HUES48 (cell line): ENCODE measurements around the gene NFKBIB.

Experiments
- H3K27ac ChIP-seq: one replicate; pipeline ENCODE4 v1.7.0; 2013; ENCODE audit warnings: low read depth, low read length, inconsistent platforms
- H3K27me3 ChIP-seq: 2 replicates; pipeline ENCODE4 v1.6.1; 2013; ENCODE audit warnings: mild to moderate bottlenecking, low read length; ENCODE audit not compliant: control insufficient read depth, insufficient read depth
- H3K36me3 ChIP-seq: 2 replicates; pipeline ENCODE4 v1.6.1; 2013; ENCODE audit warnings: low read length; ENCODE audit not compliant: control insufficient read depth, insufficient read depth
- H3K4me1 ChIP-seq: 2 replicates; pipeline ENCODE4 v1.6.1; 2013; ENCODE audit warnings: mild to moderate bottlenecking, low read length; ENCODE audit not compliant: control insufficient read depth, insufficient read depth
- H3K4me3 ChIP-seq: 2 replicates; pipeline ENCODE4 v1.5.1; 2013; ENCODE audit warnings: mild to moderate bottlenecking, low read depth, low read length
- H3K9ac ChIP-seq: 2 replicates; pipeline ENCODE4 v1.6.1; 2013; ENCODE audit warnings: mild to moderate bottlenecking, low read depth, low read length, moderate library complexity
- H3K9me3 ChIP-seq: 2 replicates; pipeline ENCODE4 v1.6.1; 2013; ENCODE audit warnings: low read length; ENCODE audit not compliant: control insufficient read depth, insufficient read depth

Gene NFKBIB

DNA sequence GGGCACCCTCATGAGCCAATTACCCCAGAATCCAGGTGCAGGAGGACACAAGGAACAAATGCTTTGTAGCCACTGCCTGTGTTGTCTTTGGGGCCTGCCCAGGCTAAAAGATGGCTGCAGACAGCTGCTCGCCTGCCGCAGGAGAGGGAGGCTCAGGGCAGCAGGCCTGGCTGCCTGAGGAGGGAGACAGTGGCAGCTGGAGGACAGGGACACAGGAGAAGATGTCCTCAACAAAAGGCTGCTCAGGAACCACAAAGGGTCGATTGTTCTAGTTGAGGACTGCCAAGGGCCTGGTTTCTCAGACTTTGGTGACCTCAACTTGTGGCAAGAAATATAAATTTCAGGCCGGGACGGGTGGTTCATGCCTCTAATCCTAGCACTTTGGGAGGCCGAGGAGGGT lies 8.0 kb upstream of the NFKBIB start:
- H3K4me1 ChIP-seq: no peaks in the 10 kb centered on the region
- no peak overlapping the region for H3K4me3 ChIP-seq
- H3K27me3 ChIP-seq: no peaks in the 10 kb centered on the region
- no peaks in the 10 kb centered on the region for H3K9me3 ChIP-seq
- H3K36me3 ChIP-seq: no peaks in the 10 kb centered on the region
- H3K27ac ChIP-seq: no peak overlapping the region
- H3K9ac ChIP-seq: no peak overlapping the region

DNA sequence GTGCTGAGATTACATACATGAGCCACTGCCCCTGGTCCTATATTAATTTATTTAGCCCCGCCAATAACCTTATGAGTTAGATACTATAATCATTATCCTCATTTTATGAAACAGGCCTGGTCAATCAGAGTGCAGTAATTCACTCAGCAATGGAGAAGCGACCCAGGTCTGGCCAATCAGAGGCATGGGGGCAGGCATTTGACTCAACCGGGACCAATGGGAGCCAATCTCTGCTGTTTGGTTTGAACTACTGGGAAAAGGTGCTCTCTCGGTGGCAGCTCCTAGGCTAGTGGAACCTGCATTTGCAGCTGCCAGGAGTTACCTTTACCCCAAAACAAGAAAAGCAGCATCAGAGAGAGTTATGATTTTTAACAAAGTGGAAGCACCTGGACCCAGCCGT lies 6.9 kb upstream of the NFKBIB start:
- H3K4me3 ChIP-seq: no peak overlapping the region
- H3K27me3 ChIP-seq: no peaks in the 10 kb centered on the region
- H3K9me3 ChIP-seq: no peaks in the 10 kb centered on the region
- no peaks in the 10 kb centered on the region for H3K36me3 ChIP-seq
- H3K4me1 ChIP-seq: no peaks in the 10 kb centered on the region
- H3K9ac ChIP-seq: no peak overlapping the region
- H3K27ac ChIP-seq: no peak overlapping the region

DNA sequence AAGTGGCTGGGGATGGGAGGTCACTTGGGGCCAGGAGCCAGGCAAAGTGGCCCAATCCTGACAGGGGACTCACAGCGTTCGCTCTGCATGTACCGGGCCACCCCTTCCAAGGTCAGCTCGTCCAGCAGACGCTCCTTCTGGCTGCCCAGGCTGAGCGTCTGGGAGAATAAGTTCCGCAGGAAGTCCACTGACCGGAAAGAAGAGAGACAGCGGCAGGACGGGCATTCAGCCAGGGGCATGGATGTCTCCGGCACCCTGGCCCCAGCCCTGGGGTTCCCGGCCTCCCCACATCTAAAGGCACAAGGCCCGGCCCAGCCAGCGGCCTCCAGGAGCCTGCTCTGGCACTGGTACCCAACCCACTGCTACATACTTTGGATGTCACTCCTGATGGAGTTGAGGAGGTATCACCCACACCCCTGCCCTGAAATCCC lies 6.4 kb upstream of the NFKBIB start:
- Histone ChIP-seq H3K4me1 (no peaks in the 10 kb centered on the region), H3K9ac (no peak overlapping the region), H3K9me3 (no peaks in the 10 kb centered on the region), H3K27ac (no peak overlapping the region), H3K27me3 (0 out of 2 replicates have a peak, but pooled peaks cover under 1% of the 10 kb centered on the region), H3K36me3 (no peaks in the 10 kb centered on the region), H3K4me3 (no peak overlapping the region)

DNA sequence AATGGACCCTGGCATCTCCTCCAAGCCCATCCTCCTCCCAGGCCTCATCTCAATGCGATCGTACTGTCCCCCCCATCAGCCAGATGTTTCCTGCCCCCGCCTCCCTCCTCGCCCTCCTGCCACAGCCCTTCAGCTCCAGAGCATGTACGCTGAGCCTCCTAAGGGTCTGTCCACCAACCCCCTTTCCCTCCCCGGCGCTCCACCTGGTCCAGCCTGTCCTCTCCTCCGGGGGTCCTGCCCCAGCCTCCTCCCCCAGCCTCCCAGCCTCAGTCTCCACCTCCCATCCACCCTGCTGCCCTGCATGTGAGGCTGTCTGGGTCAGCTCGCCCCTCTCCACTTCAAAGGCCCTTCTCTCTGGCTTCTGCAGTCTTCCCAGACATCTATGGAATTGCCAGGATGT lies 4.8 kb upstream of the NFKBIB start:
- H3K27me3 ChIP-seq: peaks cover 7% of the 10 kb centered on the region; the same call in 1 of the 2 replicates
- no peaks in the 10 kb centered on the region for H3K4me1 ChIP-seq
- no peak overlapping the region for H3K9ac ChIP-seq

DNA sequence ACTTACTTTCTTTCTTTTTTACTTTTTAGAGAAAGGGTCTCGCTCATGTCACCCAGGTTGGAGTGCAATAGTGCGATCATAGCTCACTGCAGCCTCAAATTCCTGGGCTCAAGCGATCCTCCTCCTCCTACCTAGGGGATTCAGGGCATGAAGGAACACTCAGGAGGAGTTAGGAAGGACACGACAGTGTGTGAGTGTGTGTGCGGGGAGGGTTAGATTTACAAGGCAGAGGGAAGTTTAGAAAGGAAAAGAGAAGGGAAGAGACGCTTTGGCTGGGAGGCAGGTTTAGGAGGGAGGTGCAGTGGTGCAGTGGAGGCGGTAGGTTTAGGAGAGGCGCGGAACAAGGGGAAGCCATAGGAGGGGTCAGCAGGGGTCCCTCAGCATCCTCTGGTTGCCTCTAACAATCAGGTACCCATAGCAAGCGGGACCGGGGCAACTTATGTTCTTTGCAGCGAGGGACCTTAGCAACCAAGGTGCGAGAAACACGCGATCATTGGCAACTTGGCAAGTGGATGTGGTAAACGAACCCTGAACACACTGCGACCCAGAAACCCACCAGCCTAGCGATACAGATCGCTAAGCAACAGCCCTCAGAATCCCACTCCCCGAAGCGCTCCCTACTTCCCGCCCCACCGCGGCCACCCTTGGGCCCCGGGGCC lies 852 bp upstream of the NFKBIB start:
- Histone ChIP-seq H3K9ac (no peak overlapping the region), H3K27me3 (peaks cover 7% of the 10 kb centered on the region; the same call in 1 of the 2 replicates), H3K36me3 (no peaks in the 10 kb centered on the region), H3K4me1 (peaks cover 6% of the 10 kb centered on the region; the same call in 1 of the 2 replicates), H3K27ac (no peak overlapping the region), H3K4me3 (peak overlapping the region; percentile 93), H3K9me3 (no peaks in the 10 kb centered on the region)

More for the DNA sequence above, 4.8 kb upstream of the NFKBIB start:
- Histone ChIP-seq H3K4me3 (no peak overlapping the region), H3K27ac (no peak overlapping the region), H3K9me3 (no peaks in the 10 kb centered on the region), H3K36me3 (no peaks in the 10 kb centered on the region)

DNA sequence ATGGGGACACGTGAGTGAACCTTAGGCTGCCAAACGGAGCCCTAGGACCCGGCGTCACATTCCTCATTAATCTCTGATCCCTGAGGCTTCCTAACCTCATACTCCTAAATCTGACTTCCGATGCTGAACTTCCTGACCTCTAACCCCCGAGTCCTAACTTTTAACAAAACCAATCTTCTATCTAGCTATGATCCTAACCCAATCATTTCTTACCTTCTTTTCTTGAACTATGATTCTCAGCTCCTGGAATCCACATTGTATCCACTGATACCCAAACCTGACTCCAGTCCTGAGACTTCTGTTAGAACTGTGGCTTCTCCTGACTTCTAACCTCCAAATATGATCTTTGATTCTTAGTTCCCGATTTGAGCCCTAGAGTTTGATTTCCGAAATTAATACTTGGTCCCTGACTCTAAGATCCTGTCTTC lies 447 bp downstream of the NFKBIB start:
- H3K9me3 ChIP-seq: no peaks in the 10 kb centered on the region
- peak overlapping the region; percentile 68 for H3K9ac ChIP-seq
- H3K4me3 ChIP-seq: peak overlapping the region; percentile 93
- H3K27ac ChIP-seq: peak overlapping the region; percentile 87
- H3K36me3 ChIP-seq: peaks cover 8% of the 10 kb centered on the region
- H3K4me1 ChIP-seq: peaks cover 6% of the 10 kb centered on the region; the same call in 1 of the 2 replicates
- H3K27me3 ChIP-seq: peaks cover 7% of the 10 kb centered on the region; the same call in 1 of the 2 replicates

DNA sequence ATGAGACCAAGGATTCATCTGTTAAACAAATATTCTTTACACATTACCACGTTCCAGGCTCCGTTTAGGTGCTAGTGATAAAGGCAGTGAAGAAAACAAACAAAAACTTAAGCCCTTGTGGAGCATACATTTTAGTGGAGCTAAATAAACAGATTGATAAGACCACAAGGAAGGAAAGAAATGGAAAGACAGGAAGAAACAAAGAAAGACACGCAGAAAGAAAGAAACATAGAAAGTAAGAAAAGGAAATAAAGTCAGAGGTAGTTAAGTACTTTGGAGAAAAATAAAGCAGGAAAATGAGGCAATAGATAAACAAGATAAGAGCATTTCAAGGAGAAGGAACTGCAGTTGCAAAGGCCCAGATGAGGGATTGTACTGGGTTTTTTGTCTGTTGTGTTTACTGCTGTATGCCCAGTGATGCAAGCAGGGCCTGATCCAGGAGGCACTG lies 998 bp downstream of the NFKBIB start:
- H3K36me3 ChIP-seq: peaks cover 14% of the 10 kb centered on the region
- peak overlapping the region; percentile 68 for H3K9ac ChIP-seq
- peak overlapping the region; percentile 87 for H3K27ac ChIP-seq
- H3K4me3 ChIP-seq: peak overlapping the region; percentile 93
- H3K4me1 ChIP-seq: peaks cover 6% of the 10 kb centered on the region; the same call in 1 of the 2 replicates
- H3K27me3 ChIP-seq: peaks cover 7% of the 10 kb centered on the region; the same call in 1 of the 2 replicates
- H3K9me3 ChIP-seq: no peaks in the 10 kb centered on the region

DNA sequence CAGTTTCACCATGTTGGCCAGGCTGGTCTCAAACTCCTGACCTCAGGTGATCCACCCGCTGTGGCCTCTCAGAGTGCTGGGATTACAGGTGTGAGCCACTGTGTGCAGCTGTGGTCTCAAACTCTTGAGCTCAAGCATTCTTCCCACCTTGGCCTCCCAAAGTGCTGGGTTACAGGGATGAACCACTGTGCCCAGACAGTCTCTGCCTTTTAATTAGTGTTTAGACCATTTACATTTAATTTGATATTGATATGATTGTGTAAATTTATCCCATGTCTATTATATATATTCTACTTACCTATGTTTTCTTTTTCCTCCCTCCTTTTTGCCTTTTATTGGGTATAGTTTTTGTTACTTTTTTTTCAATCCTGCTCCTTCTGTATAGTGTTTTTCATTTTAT lies 1.9 kb downstream of the NFKBIB start:
- Histone ChIP-seq H3K27ac (no peak overlapping the region), H3K27me3 (peaks cover 7% of the 10 kb centered on the region; the same call in 1 of the 2 replicates), H3K4me1 (peaks cover 6% of the 10 kb centered on the region; the same call in 1 of the 2 replicates), H3K36me3 (peaks cover 16% of the 10 kb centered on the region), H3K4me3 (no peak overlapping the region), H3K9ac (no peak overlapping the region), H3K9me3 (no peaks in the 10 kb centered on the region)

DNA sequence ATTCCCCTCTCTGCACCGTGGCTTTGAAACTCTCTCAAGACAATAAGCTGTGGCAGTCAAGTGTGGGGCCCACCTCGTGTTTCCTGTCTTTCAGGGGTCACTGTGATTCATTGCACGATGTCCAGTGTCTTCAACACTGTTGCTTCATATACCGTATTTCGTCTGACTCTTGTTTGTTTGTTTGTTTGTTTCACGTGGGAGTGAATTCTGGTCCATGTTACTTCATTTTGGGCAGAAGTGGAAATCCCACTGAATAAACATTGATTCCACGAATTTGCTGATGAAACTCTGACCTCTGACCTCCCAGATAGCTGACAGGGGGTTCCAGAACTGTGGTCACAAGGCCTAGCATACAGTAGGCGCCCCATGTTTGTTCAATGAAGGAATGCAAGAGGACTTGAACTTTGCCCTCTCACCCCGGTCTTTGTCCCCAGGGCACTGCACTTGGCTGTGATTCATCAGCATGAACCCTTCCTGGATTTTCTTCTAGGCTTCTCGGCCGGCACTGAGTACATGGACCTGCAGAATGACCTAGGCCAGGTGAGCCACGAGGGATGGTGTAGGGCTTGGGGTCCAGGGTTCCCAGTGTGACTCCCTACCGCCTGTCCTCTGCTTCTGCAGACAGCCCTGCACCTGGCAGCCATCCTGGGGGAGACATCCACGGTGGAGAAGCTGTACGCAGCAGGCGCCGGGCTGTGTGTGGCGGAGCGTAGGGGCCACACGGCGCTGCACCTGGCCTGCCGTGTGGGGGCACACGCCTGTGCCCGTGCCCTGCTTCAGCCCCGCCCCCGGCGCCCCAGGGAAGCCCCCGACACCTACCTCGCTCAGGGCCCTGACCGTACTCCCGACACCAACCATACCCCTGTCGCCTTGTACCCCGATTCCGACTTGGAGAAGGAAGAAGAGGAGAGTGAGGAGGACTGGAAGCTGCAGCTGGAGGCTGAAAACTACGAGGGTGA lies 5.1 kb downstream of the NFKBIB start:
- Histone ChIP-seq H3K4me1 (peaks cover 6% of the 10 kb centered on the region; the same call in 1 of the 2 replicates), H3K27ac (no peak overlapping the region), H3K27me3 (no peaks in the 10 kb centered on the region), H3K9ac (no peak overlapping the region), H3K9me3 (no peaks in the 10 kb centered on the region), H3K4me3 (no peak overlapping the region), H3K36me3 (peaks cover 25% of the 10 kb centered on the region)

DNA sequence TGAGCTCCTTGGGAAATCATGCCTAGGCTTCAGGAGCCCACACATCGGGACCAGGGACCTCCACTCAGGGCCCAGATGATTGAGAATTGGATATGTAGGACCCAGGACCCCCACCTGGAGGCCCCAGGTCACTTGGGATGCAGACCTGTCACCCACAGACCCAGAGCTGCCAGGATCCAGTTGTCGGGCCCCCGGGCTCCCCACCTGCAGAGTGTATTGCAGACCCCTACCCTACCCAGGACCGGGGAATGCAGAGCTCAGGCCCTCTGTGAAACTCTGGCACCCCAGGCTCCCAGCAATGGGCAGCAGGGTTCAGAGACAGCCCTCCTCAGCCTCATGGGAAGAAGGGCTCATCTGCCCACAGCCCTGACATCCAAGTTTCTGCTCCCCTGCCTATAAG lies 5.9 kb downstream of the NFKBIB start:
- peaks cover 25% of the 10 kb centered on the region for H3K36me3 ChIP-seq
- no peak overlapping the region for H3K4me3 ChIP-seq
- H3K9me3 ChIP-seq: no peaks in the 10 kb centered on the region
- H3K27me3 ChIP-seq: no peaks in the 10 kb centered on the region
- H3K9ac ChIP-seq: no peak overlapping the region
- no peak overlapping the region for H3K27ac ChIP-seq
- peaks cover 4% of the 10 kb centered on the region; the same call in 1 of the 2 replicates for H3K4me1 ChIP-seq
